HCT116 (cell line): ENCODE data around the gene AGPS. TPM values are rescaled to one million over a fixed set of nuclear protein-coding genes. Genes with fewer than 3 reads are reported as not detected.

ENCODE experiments used
- ATAC-seq: fragments of 200-7000 bp; cut with Tn5 transposase; 2 replicates; pipeline ENCODE4 v1.9.1; 2020; ENCODE audit warnings: mild to moderate bottlenecking, moderate library complexity
- BruUV-seq: library from RNA; stranded (reverse); fragments of 400-500 nt; replicated peaks from 2 replicates; lab custom pipeline; 2021; lab: Mats Ljungman, UMichigan
- CTCF ChIA-PET: fragments of 300-600 bp; sonication (Branson Sonifier 250); formaldehyde crosslinking; loops from one replicate; lab custom pipeline; 2021; ENCODE audit warnings: antibody characterized with exemption; lab: Charles Lee
- POLR2A ChIA-PET: fragments of 300-600, 350-600 bp; sonication (Branson Sonifier 250); formaldehyde crosslinking; loops from one replicate; lab custom pipeline; 2021; ENCODE audit warnings: antibody characterized with exemption; lab: Charles Lee
- RAD21 ChIA-PET, 2 experiments: fragments of 300-600 bp; sonication (Branson Sonifier 250); formaldehyde crosslinking; loops; one replicate each; lab custom pipeline; 2023; ENCODE audit warnings: low total read pairs in 2 of 2; ENCODE audit not compliant: uncharacterized antibody in 2 of 2, unreplicated experiment in 2 of 2, low non-redundant PET in 1 of 2; lab: Charles Lee
- DNase-seq: peaks from one replicate; pipeline ENCODE4 v3.0.0-alpha.2; 2010; ENCODE audit warnings: low read depth, low spot score
- H2AFZ ChIP-seq: fragments of 200-600 bp; shearing (Covaris generic), sonication (generic); 2 replicates; pipeline ENCODE4 v1.6.1; 2017; ENCODE audit warnings: low read depth, mixed run types, mixed read lengths, antibody characterized with exemption, low read length; ENCODE audit not compliant: poor library complexity, severe bottlenecking
- H3K27ac ChIP-seq: 2 replicates; pipeline ENCODE4 v1.5.1; 2012; ENCODE audit warnings: low read depth, low read length
- H3K27me3 ChIP-seq: fragments of 200-600 bp; sonication (generic); 2 replicates; pipeline ENCODE4 v1.6.1; 2016; ENCODE audit warnings: mixed run types, low read length, mixed read lengths; ENCODE audit not compliant: insufficient read depth
- H3K36me3 ChIP-seq, 2 experiments: fragments of 200-500 bp in 1 of 2; fragments of 200-600 bp in 1 of 2; sonication (Bioruptor generic) in 1 of 2; sonication (generic) in 1 of 2; 2 replicates each; pipeline versions ENCODE4 v1.5.1 to v1.6.1; 2014 to 2016; ENCODE audit warnings: low read length in 2 of 2, inconsistent platforms in 1 of 2, mixed read lengths in 1 of 2, mixed run types in 1 of 2; ENCODE audit not compliant: insufficient read depth in 2 of 2, control insufficient read depth in 1 of 2
- H3K4me1 ChIP-seq, 2 experiments: fragments of 200-600 bp in 1 of 2; sonication (generic) in 1 of 2; 2 replicates each; pipeline versions ENCODE4 v1.5.1 to v1.6.1; 2012 to 2017; ENCODE audit warnings: low read length in 2 of 2, inconsistent platforms in 1 of 2, mild to moderate bottlenecking in 1 of 2, mixed read lengths in 1 of 2, mixed run types in 1 of 2, moderate library complexity in 1 of 2; ENCODE audit not compliant: insufficient read depth in 2 of 2, control insufficient read depth in 1 of 2
- H3K4me2 ChIP-seq: fragments of 200-600 bp; sonication (generic); 2 replicates; pipeline ENCODE4 v1.6.1; 2017; ENCODE audit warnings: mixed run types, low read length, mixed read lengths
- H3K4me3 ChIP-seq, 2 experiments: fragments of 200-600 bp in 1 of 2; sonication (generic) in 1 of 2; replicated peaks in 1 of 2; 2 replicates each; pipeline ENCODE4 v1.5.1; 2011 to 2016; ENCODE audit warnings: low read length in 2 of 2, control low read depth in 1 of 2, low read depth in 1 of 2, mild to moderate bottlenecking in 1 of 2, mixed read lengths in 1 of 2, mixed run types in 1 of 2
- H3K79me2 ChIP-seq: fragments of 200-600 bp; sonication (generic); 2 replicates; pipeline ENCODE4 v1.6.1; 2017; ENCODE audit warnings: mild to moderate bottlenecking, mixed run types, low read length, moderate library complexity, mixed read lengths; ENCODE audit not compliant: insufficient read depth
- H3K9ac ChIP-seq: fragments of 200-600 bp; sonication (generic); 2 replicates; pipeline ENCODE4 v1.6.1; 2016; ENCODE audit warnings: low read length, mixed read lengths
- H3K9me2 ChIP-seq: fragments of 200-600 bp; sonication (generic), shearing (Covaris generic); 2 replicates; pipeline ENCODE4 v1.6.1; 2017; ENCODE audit warnings: mixed run types, mild to moderate bottlenecking, moderate library complexity; ENCODE audit not compliant: insufficient read depth
- H3K9me3 ChIP-seq, 2 experiments: fragments of 200-500 bp in 1 of 2; fragments of 200-600 bp in 1 of 2; sonication (Bioruptor generic) in 1 of 2; sonication (generic) in 1 of 2; 2 replicates each; pipeline ENCODE4 v1.6.1; 2014 to 2017; ENCODE audit warnings: low read length in 2 of 2, mixed read lengths in 2 of 2, inconsistent platforms in 1 of 2, low read depth in 1 of 2, mild to moderate bottlenecking in 1 of 2, mixed run types in 1 of 2, moderate library complexity in 1 of 2; ENCODE audit not compliant: control insufficient read depth in 1 of 2, insufficient read depth in 1 of 2
- H4K20me1 ChIP-seq: fragments of 200-600 bp; sonication (generic), shearing (Covaris generic); 2 replicates; pipeline ENCODE4 v1.6.1; 2017; ENCODE audit warnings: mixed run types, mild to moderate bottlenecking, moderate library complexity; ENCODE audit not compliant: insufficient read depth
- CBX3 ChIP-seq: IDR thresholded peaks from 2 replicates; pipeline ENCODE4 v1.6.1; 2012; ENCODE audit warnings: low read depth
- CEBPB ChIP-seq: IDR thresholded peaks from 2 replicates; pipeline ENCODE4 v1.6.1; 2012; ENCODE audit warnings: low read depth
- EGR1 ChIP-seq: IDR thresholded peaks from 2 replicates; pipeline ENCODE4 v1.6.1; 2012; ENCODE audit warnings: low read depth
- ELF1 ChIP-seq: IDR thresholded peaks from 2 replicates; pipeline ENCODE4 v1.6.1; 2012; ENCODE audit warnings: low read depth, borderline replicate concordance
- EZH2 ChIP-seq: fragments of 200-600 bp; sonication (generic); IDR thresholded peaks from 2 replicates; pipeline ENCODE4 v1.6.1; 2017; ENCODE audit warnings: antibody characterized with exemption, mixed run types
- POLR2A ChIP-seq: IDR thresholded peaks from 2 replicates; pipeline ENCODE4 v1.7.0; 2011; ENCODE audit warnings: borderline replicate concordance; ENCODE audit not compliant: insufficient read depth, insufficient read length; ENCODE audit errors: extremely low read depth
- SP1 ChIP-seq: IDR thresholded peaks from 2 replicates; pipeline ENCODE4 v1.6.1; 2012; ENCODE audit warnings: low read depth
- SRF ChIP-seq: IDR thresholded peaks from 2 replicates; pipeline ENCODE4 v1.6.1; 2012; ENCODE audit warnings: low read depth
- YY1 ChIP-seq: IDR thresholded peaks from 2 replicates; pipeline ENCODE4 v1.6.1; 2011; ENCODE audit warnings: low read length, low read depth, moderate library complexity, mild to moderate bottlenecking; ENCODE audit not compliant: insufficient replicate concordance; ENCODE audit errors: extremely low read depth
- intact Hi-C: fragments of 100-400 bp; cut with micrococcal nuclease; formaldehyde crosslinking; loops from 2 replicates; pipeline ENCODE4 v1.10.0; 2022
- total RNA-seq: library from RNA; stranded (reverse); gene quantifications from one replicate; pipeline ENCODE4 v1.2.1, GENCODE V29; 2021; ENCODE audit not compliant: unreplicated experiment
- TF ChIP-seq, protein P1 (sequence below): IDR thresholded peaks from 2 replicates; pipeline ENCODE4 v1.6.1; 2012; ENCODE audit warnings: low read depth

Gene AGPS
- total RNA-seq, 1 experiment from 2014 or later, result 66.6 TPM

DNA sequence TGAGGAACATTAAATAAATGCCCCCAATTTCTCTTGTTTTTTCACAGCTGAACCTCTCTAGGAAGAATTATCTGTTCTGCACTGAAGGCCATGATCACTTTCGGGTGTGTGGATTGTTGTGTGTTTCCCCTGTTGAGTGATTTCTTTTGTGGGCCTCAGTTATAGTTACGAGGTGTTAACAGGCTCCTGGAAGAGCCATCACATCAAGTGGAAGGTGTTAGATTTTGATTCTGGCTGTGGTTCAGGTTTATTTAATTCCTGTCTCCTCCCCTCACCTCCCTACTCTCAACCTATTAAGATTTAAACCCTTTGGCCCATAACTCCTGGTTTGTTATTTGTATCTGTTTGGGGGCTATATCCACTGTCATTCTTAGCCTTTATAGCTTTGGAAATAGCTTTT, 182.8 kb downstream of the AGPS start:
- POLR2A ChIA-PET, result no interaction called here

DNA sequence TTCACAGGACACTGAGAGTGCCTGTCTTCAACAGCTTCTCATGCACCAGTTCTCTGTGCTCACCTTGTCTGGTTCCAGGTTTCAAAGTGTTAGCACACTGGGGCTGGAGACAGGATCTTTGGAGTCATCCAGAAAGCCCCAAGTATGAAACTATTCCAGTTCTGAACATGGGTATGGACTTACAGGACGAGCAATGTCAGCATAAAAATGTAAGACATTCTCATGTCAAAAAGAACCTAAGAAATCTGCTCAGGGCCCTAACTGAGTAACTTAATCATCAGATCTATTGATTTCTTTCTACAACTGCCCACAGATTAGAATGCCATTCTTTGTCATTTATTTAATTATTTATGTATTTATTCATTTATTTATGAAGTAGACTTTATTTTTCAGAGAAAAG, 184.5 kb downstream of the AGPS start:
- Histone ChIP-seq H3K9me2 (no peaks in the 10 kb centered on the region), H3K4me2 (no peak overlapping the region), H3K27ac (no peak overlapping the region), H3K36me3 (no peaks in the 10 kb centered on the region), H4K20me1 (no peaks in the 10 kb centered on the region), H3K9ac (no peak overlapping the region), H3K27me3 (no peaks in the 10 kb centered on the region), H3K9me3 (no peaks in the 10 kb centered on the region), H3K4me1 (no peaks in the 10 kb centered on the region), H3K4me3 (no peak overlapping the region), H2AFZ (no peak overlapping the region), H3K79me2 (no peaks in the 10 kb centered on the region)
- CTCF ChIA-PET, result no interaction called here
- RAD21 ChIA-PET, result no interaction called here
- POLR2A ChIA-PET, result no interaction called here
- DNase-seq (no peak), ATAC-seq (no peak)
- intact Hi-C loops, result no loop called here
- BruUV-seq, result no TSS peak
- TF ChIP-seq POLR2A (no peak), CBX3 (no peak), EGR1 (no peak)

More for the DNA sequence above, 182.8 kb downstream of the AGPS start:
- CTCF ChIA-PET, result no interaction called here
- Histone ChIP-seq H3K36me3 (no peaks in the 10 kb centered on the region), H3K79me2 (no peaks in the 10 kb centered on the region), H3K4me1 (no peaks in the 10 kb centered on the region), H3K9me3 (no peaks in the 10 kb centered on the region), H4K20me1 (no peaks in the 10 kb centered on the region), H3K4me2 (no peak overlapping the region), H2AFZ (no peak overlapping the region), H3K4me3 (no peak overlapping the region), H3K27ac (no peak overlapping the region), H3K9ac (no peak overlapping the region), H3K27me3 (no peaks in the 10 kb centered on the region), H3K9me2 (no peaks in the 10 kb centered on the region)
- DNase-seq (no peak), ATAC-seq (no peak)
- intact Hi-C loops, result no loop called here
- RAD21 ChIA-PET, result no interaction called here
- BruUV-seq, result no TSS peak
- no peak for TF ChIP-seq SRF

DNA sequence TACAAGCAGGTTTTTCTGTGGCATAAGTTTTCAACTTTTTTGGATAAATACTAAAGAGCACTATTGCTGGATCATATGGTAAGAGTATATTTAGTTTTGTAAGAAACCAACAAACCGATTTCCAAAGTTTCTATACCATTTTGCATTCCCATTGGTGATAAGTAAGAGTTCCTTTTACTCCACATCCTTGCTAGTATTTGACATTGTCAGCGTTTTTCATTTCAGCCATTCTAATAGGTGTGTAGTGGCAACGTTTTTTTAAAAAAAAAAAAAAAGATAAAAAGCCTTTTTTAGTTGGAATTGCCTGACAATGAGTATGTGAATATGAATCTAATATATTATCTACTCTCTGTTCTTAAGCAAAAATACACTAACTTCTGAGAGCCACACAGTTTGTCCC, 185.9 kb downstream of the AGPS start:
- Histone ChIP-seq H4K20me1 (no peaks in the 10 kb centered on the region), H3K27me3 (no peaks in the 10 kb centered on the region), H3K4me3 (no peak overlapping the region), H3K36me3 (no peaks in the 10 kb centered on the region), H3K27ac (no peak overlapping the region), H3K4me1 (no peaks in the 10 kb centered on the region), H3K4me2 (no peak overlapping the region), H3K79me2 (no peaks in the 10 kb centered on the region), H3K9me3 (no peaks in the 10 kb centered on the region), H3K9me2 (no peaks in the 10 kb centered on the region), H3K9ac (no peak overlapping the region), H2AFZ (no peak overlapping the region)
- DNase-seq (no peak), ATAC-seq (no peak)
- no TSS peak for BruUV-seq
- TF ChIP-seq EZH2, result no peak
- no peak for TF ChIP-seq CEBPB
- TF ChIP-seq SRF, result no peak
- no peak for TF ChIP-seq EGR1
- TF ChIP-seq, protein P1, sequence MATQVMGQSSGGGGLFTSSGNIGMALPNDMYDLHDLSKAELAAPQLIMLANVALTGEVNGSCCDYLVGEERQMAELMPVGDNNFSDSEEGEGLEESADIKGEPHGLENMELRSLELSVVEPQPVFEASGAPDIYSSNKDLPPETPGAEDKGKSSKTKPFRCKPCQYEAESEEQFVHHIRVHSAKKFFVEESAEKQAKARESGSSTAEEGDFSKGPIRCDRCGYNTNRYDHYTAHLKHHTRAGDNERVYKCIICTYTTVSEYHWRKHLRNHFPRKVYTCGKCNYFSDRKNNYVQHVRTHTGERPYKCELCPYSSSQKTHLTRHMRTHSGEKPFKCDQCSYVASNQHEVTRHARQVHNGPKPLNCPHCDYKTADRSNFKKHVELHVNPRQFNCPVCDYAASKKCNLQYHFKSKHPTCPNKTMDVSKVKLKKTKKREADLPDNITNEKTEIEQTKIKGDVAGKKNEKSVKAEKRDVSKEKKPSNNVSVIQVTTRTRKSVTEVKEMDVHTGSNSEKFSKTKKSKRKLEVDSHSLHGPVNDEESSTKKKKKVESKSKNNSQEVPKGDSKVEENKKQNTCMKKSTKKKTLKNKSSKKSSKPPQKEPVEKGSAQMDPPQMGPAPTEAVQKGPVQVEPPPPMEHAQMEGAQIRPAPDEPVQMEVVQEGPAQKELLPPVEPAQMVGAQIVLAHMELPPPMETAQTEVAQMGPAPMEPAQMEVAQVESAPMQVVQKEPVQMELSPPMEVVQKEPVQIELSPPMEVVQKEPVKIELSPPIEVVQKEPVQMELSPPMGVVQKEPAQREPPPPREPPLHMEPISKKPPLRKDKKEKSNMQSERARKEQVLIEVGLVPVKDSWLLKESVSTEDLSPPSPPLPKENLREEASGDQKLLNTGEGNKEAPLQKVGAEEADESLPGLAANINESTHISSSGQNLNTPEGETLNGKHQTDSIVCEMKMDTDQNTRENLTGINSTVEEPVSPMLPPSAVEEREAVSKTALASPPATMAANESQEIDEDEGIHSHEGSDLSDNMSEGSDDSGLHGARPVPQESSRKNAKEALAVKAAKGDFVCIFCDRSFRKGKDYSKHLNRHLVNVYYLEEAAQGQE, result no peak
- no peak for TF ChIP-seq ELF1
- TF ChIP-seq SP1, result no peak
- no peak for TF ChIP-seq YY1
- ChIA-PET RAD21 (no interaction called here), POLR2A (no interaction called here), CTCF (no interaction called here)
- intact Hi-C loops, result no loop called here
